Activated CD8-positive, alpha-beta memory T cell treated with anti-CD3 and anti-CD28 coated beads, Interleukin-2, amount 10 ng/mL, durations not matched to agents 7 days and 5 days (primary cell): ENCODE measurements around the gene HLCS. TPM values are rescaled to one million over a fixed set of nuclear protein-coding genes. Genes with fewer than 3 reads are reported as not detected.

Experiments
- ATAC-seq: fragments of 150-1000 bp; cut with Tn5 transposase; one replicate; pipeline ENCODE4 v1.10.0; 2021; ENCODE audit warnings: moderate library complexity
- CTCF ChIA-PET: fragments of 350-600 bp; sonication (Branson Sonifier 250); formaldehyde crosslinking; loops from one replicate; lab custom pipeline; 2021; ENCODE audit warnings: antibody characterized with exemption; lab: Charles Lee
- DNase-seq: peaks from one replicate; pipeline ENCODE4 v3.0.0-alpha.2; 2020
- H3K27ac Mint-ChIP-seq: one replicate; pipeline ENCODE4 v1.8.0; 2021; ENCODE audit warnings: mild to moderate bottlenecking, mixed read lengths
- H3K27me3 Mint-ChIP-seq: one replicate; pipeline ENCODE4 v1.8.0; 2021; ENCODE audit warnings: mixed read lengths
- H3K36me3 Mint-ChIP-seq: one replicate; pipeline ENCODE4 v1.8.0; 2021; ENCODE audit warnings: mild to moderate bottlenecking, mixed read lengths
- H3K4me1 Mint-ChIP-seq: one replicate; pipeline ENCODE4 v1.8.0; 2021; ENCODE audit warnings: mixed read lengths
- H3K4me3 Mint-ChIP-seq: one replicate; pipeline ENCODE4 v1.8.0; 2021; ENCODE audit warnings: mild to moderate bottlenecking, moderate library complexity, mixed read lengths
- H3K9me3 Mint-ChIP-seq: one replicate; pipeline ENCODE4 v1.8.0; 2022; ENCODE audit warnings: low read depth, mixed read lengths
- total RNA-seq, 2 experiments: library from RNA; stranded (reverse); gene quantifications; one replicate each; pipeline ENCODE4 v1.2.3, GENCODE V29; 2021

The HLCS gene
- total RNA-seq, 2 experiments from 2014 or later: 14.2 to 16.2 TPM

GRCh38 chr21:36716836-36717235 lies 249.6 kb downstream of the HLCS start:
- H3K27me3 Mint-ChIP-seq: peaks cover 63% of the 10 kb centered on the region
- H3K36me3 Mint-ChIP-seq: no peaks in the 10 kb centered on the region
- ATAC-seq (no peak), DNase-seq (no peak)
- no peaks in the 10 kb centered on the region for H3K4me1 Mint-ChIP-seq
- no peaks in the 10 kb centered on the region for H3K9me3 Mint-ChIP-seq
- no peak overlapping the region for H3K27ac Mint-ChIP-seq
- CTCF ChIA-PET: no interaction called here
- H3K4me3 Mint-ChIP-seq: no peak overlapping the region

DNA sequence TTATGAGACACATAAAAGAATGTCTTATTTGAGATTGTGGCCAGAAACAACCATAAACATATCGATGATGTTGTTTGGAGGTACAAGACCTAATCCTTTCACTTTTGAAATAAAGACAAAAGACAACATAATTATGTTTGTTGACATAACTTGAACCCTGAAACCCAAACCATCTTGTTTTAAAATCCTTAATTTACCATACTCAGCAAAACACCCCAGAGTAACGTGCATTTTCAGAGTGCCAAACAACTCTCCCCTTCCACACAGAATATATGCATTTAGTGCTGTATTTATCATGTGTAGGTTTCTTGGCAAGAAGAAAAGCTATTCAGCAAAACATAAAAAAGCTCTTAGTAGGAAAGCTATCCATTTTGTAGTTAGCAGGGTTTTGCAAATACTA lies 250.1 kb downstream of the HLCS start:
- no peaks in the 10 kb centered on the region for H3K36me3 Mint-ChIP-seq
- no peak for ATAC-seq
- H3K27ac Mint-ChIP-seq: no peak overlapping the region
- DNase-seq: no peak
- CTCF ChIA-PET: no interaction called here
- no peaks in the 10 kb centered on the region for H3K4me1 Mint-ChIP-seq
- no peaks in the 10 kb centered on the region for H3K9me3 Mint-ChIP-seq
- H3K27me3 Mint-ChIP-seq: peaks cover 66% of the 10 kb centered on the region
- H3K4me3 Mint-ChIP-seq: no peak overlapping the region

DNA sequence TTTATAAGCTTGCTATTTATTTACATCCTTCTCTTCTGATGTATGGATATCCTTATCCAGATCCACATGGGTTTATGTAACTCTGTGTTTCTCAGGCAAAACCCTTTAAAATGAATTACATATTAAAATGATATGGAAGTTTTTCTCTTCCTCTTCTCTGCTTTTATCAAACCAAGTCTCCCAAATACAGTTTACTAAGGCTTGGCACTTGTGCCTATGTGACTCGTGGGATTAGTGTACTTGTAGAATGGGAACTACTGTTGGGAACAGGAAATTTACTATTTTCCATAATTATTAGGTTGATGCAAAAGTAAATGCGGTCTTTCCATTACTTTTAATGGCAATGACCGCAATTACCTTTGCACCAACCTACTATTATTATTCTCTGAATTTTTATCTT lies 252.7 kb downstream of the HLCS start:
- ATAC-seq (no peak), DNase-seq (no peak)
- Mint-ChIP-seq H3K4me3 (no peak overlapping the region), H3K9me3 (no peaks in the 10 kb centered on the region), H3K4me1 (peaks cover 3% of the 10 kb centered on the region), H3K27ac (no peak overlapping the region), H3K27me3 (peaks cover 79% of the 10 kb centered on the region), H3K36me3 (no peaks in the 10 kb centered on the region)
- CTCF ChIA-PET: no interaction called here

GRCh38 chr21:36710729-36711048 lies 255.8 kb downstream of the HLCS start:
- Mint-ChIP-seq H3K27ac (no peak overlapping the region), H3K36me3 (no peaks in the 10 kb centered on the region), H3K9me3 (no peaks in the 10 kb centered on the region), H3K27me3 (peaks cover 91% of the 10 kb centered on the region), H3K4me3 (no peak overlapping the region), H3K4me1 (peaks cover 11% of the 10 kb centered on the region)
- CTCF ChIA-PET: no interaction called here
- ATAC-seq: no peak
- DNase-seq: no peak

DNA sequence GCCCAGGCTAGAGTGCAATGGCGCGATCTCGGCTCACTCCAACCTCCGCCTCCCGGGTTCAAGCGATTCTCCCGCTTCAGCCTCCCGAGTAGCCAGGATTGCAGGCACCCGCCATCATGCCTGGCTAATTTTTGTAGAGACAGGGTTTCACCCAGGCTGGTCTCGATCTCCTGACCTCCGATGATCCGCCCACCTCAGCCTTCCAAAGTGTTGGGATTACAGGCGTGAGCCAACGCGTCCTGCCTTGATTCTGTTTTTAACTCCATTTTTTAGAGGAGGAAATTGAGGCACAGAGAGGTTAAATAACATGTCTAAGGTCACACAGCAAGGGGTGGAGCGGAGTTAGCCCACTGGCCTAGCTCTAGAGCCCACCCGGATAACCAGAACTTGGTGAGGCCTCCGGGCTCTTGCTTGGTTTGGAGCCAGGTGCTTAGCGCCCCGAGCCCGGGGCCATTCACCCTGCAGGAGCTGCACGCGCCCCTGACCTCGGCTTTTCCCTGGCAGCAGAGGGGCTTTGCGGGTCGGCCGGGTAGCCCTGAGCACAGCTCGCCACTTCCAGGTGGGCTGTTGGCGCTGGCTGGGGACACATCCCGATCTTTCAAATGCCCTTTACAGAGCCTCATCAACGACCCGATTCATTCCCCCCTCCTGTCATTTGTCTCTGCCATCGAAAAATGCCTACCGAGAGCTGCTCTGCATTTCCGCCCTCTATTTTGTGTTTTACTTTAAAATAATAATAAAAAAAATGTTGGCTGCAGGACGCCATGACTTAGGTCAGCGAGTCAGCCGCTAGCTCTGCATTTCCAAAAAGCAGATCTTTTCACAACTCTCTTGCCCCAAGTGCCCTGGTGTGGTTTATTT lies 256.4 kb downstream of the HLCS start:
- Mint-ChIP-seq H3K9me3 (no peaks in the 10 kb centered on the region), H3K27ac (no peak overlapping the region), H3K4me3 (no peak overlapping the region), H3K36me3 (no peaks in the 10 kb centered on the region), H3K4me1 (peaks cover 11% of the 10 kb centered on the region), H3K27me3 (peaks cover 93% of the 10 kb centered on the region)
- ATAC-seq (no peak), DNase-seq (no peak)
- CTCF ChIA-PET: no interaction called here

- CTCF ChIA-PET: no interaction called here
- Mint-ChIP-seq H3K4me1 (peaks cover 11% of the 10 kb centered on the region), H3K9me3 (no peaks in the 10 kb centered on the region), H3K27me3 (peaks cover 91% of the 10 kb centered on the region), H3K36me3 (no peaks in the 10 kb centered on the region), H3K4me3 (no peak overlapping the region), H3K27ac (no peak overlapping the region)
- DNase-seq: no peak
- no peak for ATAC-seq
These were observed 257.2 kb downstream of the HLCS start for GRCh38 chr21:36709030-36709867.

DNA sequence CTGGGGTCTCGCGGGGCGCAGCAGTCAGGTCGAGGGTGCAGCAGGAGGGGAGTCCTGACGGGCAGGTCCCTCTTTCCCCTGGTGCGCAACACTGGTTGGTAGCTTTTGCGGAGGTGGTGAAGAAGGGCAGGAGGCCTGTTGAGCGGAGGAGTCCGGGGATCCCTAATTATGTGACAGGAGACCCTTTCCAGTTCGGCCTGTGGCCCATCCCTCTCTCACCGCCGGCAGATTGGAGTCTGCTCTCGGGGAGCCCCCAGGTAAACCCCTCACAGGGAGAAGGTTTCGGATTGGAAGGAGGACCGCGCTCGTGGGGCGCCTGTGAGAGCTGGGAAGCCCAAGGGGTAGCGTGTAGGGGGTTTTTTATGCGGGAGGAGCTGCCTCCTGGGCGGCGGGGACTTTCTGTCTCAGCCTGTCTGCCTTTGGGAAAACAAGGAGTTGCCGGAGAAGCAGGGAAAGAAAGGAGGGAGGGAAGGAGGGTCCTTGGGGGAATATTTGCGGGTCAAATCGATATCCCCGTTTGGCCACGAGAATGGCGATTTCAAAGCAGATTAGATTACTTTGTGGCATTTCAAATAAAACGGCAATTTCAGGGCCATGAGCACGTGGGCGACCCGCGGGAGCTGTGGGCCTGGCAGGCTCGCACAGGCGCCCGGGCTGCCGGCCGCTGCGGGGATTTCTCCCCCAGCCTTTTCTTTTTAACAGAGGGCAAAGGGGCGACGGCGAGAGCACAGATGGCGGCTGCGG lies 258.0 kb downstream of the HLCS start:
- ATAC-seq (no peak), DNase-seq (no peak)
- H3K27ac Mint-ChIP-seq: no peak overlapping the region
- CTCF ChIA-PET: no interaction called here
- no peaks in the 10 kb centered on the region for H3K36me3 Mint-ChIP-seq
- H3K27me3 Mint-ChIP-seq: peaks cover 91% of the 10 kb centered on the region
- H3K4me1 Mint-ChIP-seq: peaks cover 11% of the 10 kb centered on the region
- no peaks in the 10 kb centered on the region for H3K9me3 Mint-ChIP-seq
- no peak overlapping the region for H3K4me3 Mint-ChIP-seq

DNA sequence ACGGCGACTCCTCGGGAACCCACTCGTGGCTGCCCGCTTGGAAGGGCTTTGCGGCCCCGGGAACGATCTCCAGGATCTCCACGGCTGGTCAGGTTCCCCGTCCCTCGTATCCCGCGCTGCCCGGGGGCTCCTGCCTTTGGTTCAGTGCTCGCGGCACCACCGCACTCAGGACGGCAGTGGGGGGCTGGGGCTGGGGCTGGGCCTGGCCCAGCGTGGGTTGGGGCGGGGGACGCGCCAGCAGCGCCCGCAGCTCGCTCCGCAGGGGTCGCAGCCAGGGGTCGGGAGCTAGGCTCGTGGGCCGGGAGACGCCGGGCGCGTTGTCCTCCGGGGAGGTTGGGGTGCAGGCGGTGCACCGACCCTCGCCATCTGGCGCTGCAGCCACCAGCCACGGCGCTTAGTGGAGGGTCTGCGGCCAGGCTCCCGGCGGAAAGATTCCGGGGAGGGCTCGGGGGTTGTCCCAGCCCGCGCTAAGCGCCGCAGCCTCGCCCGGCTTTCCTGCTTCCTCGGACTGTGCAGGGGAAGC lies 258.6 kb downstream of the HLCS start:
- Mint-ChIP-seq H3K9me3 (no peaks in the 10 kb centered on the region), H3K4me3 (no peak overlapping the region), H3K27ac (no peak overlapping the region), H3K36me3 (no peaks in the 10 kb centered on the region), H3K4me1 (peaks cover 11% of the 10 kb centered on the region), H3K27me3 (peaks cover 92% of the 10 kb centered on the region)
- CTCF ChIA-PET: no interaction called here
- no peak for ATAC-seq
- DNase-seq: no peak

DNA sequence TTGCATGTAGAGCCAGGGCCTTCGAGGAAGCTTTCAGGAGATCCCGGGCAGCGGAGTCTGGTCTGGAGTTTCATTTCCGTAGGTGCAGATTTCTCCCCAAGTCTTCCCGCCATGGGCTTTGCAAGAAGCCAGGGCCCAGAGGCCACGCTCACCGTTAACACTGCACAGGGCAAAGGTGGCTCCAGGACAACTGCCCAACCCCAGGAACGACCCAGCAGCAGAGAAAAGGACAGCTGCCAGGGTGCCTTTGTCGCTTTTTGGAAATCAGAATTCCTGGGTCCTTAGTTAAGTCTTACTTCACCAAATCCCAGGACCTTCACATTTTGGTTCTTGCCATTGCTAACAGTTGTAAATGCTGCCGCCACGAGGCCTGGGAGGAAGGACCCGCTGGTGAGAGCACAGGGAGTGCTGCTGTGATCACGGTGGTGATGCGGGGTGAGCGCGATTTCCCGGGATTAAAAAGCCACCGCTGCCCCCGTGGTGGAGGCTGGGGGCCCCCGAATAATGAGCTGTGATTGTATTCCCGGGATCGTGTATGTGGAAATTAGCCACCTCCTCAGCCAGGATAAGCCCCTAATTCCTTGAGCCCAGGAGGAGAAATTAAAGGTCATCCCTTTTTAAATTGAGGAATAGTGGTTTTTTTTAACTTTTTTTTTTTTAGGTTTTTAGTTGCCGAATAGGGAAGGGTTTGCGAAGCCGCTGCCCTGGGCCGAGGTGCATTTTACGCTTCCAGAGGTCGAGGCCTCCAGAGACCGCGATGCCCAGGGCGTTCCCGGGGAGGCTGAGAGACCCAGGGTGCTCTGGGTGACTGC lies 259.3 kb downstream of the HLCS start:
- Mint-ChIP-seq H3K4me3 (no peak overlapping the region), H3K36me3 (no peaks in the 10 kb centered on the region), H3K27ac (no peak overlapping the region), H3K9me3 (no peaks in the 10 kb centered on the region), H3K4me1 (peaks cover 11% of the 10 kb centered on the region), H3K27me3 (peaks cover 92% of the 10 kb centered on the region)
- DNase-seq (no peak), ATAC-seq (no peak)
- CTCF ChIA-PET: no interaction called here

DNA sequence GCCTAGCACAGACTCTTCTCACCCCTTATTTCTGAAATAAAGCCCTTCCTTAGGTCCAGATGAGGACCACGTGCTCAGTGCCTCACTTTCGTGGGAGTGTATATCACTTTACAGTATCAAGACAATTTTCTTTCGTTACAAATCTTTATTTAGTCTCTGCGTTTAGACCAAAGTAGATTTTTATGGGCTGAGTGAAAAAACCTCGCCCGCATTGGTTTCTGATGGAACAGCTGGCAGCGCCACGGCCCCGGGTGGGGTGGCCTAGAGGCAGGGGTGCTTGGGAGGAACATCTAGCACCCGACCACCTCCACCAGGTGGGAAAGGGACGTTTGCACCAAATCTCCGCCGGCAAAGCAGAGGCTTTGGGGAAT lies 260.0 kb downstream of the HLCS start:
- DNase-seq (no peak), ATAC-seq (no peak)
- Mint-ChIP-seq H3K36me3 (no peaks in the 10 kb centered on the region), H3K9me3 (no peaks in the 10 kb centered on the region), H3K4me1 (peaks cover 11% of the 10 kb centered on the region), H3K27ac (no peak overlapping the region), H3K27me3 (peaks cover 93% of the 10 kb centered on the region), H3K4me3 (no peak overlapping the region)
- CTCF ChIA-PET: interaction anchor here (1.5 kb wide), 1 partner anchor 10 kb away, joined by 3 read pairs; no protein-coding TSS in a partner anchor

- no peaks in the 10 kb centered on the region for H3K9me3 Mint-ChIP-seq
- peaks cover 11% of the 10 kb centered on the region for H3K4me1 Mint-ChIP-seq
- no peaks in the 10 kb centered on the region for H3K36me3 Mint-ChIP-seq
- H3K27ac Mint-ChIP-seq: no peak overlapping the region
- DNase-seq (no peak), ATAC-seq (no peak)
- H3K27me3 Mint-ChIP-seq: peaks cover 92% of the 10 kb centered on the region
- CTCF ChIA-PET: interaction anchor here (1.5 kb wide), 1 partner anchor 10 kb away, joined by 3 read pairs; no protein-coding TSS in a partner anchor
- no peak overlapping the region for H3K4me3 Mint-ChIP-seq
These were observed 260.6 kb downstream of the HLCS start for GRCh38 chr21:36705679-36706481.
